HG03095 (cell line): ENCODE data around the gene FOSB.

Experiments used
- ATAC-seq: cut with Tn5 transposase; IDR thresholded peaks from one replicate; pipeline ENCODE4 v1.9.1; 2021; ENCODE audit warnings: moderate library complexity; ENCODE audit not compliant: unreplicated experiment

Gene FOSB

GRCh38 chr19:45522010-45522941, 54.5 kb downstream of the FOSB start:
- no peak for ATAC-seq

- no peak for ATAC-seq
Observed at GRCh38 chr19:45523642-45524256, 56.0 kb downstream of the FOSB start.

GRCh38 chr19:45524575-45525129, 56.9 kb downstream of the FOSB start:
- ATAC-seq, result no peak
